HG03060 (cell line): ENCODE data around the gene RNASE8.
"Not testable (repeated sequence)": the region's sequence is repeated elsewhere in the genome, so short reads cannot be mapped to it uniquely, and the experiment has no call there.

Source experiments
- ATAC-seq: cut with Tn5 transposase; IDR thresholded peaks from one replicate; pipeline ENCODE4 v1.9.1; 2021; ENCODE audit warnings: low read depth, moderate number of reproducible peaks; ENCODE audit not compliant: unreplicated experiment

Gene RNASE8

GRCh38 chr14:21057803-21058675, at the start of gene RNASE8:
TSS of gene RNASE8 (plus strand) at chr14:21057822. CDS start at chr14:21057893, 71 bp downstream.
- no peak for ATAC-seq

- not testable (repeated sequence) for ATAC-seq
Observed at GRCh38 chr14:21009721-21010120, 47.9 kb upstream of the RNASE8 start.

- ATAC-seq, result no peak
Observed at GRCh38 chr14:21011136-21011535, 46.5 kb upstream of the RNASE8 start.

- no peak for ATAC-seq
Observed at GRCh38 chr14:21014761-21015190, 42.8 kb upstream of the RNASE8 start.

GRCh38 chr14:21015312-21015711, 42.3 kb upstream of the RNASE8 start:
- no peak for ATAC-seq

- ATAC-seq, result no peak
Observed at GRCh38 chr14:21016413-21017190, 41.0 kb upstream of the RNASE8 start.

GRCh38 chr14:21017528-21018245, 39.9 kb upstream of the RNASE8 start:
- ATAC-seq, result no peak

- no peak for ATAC-seq
Observed at GRCh38 chr14:21018286-21018685, 39.3 kb upstream of the RNASE8 start.

- ATAC-seq, result no peak
Observed at GRCh38 chr14:21018781-21019180, 38.8 kb upstream of the RNASE8 start.

GRCh38 chr14:21019366-21019765, 38.3 kb upstream of the RNASE8 start:
- no peak for ATAC-seq

- ATAC-seq, result no peak
Observed at GRCh38 chr14:21020977-21021545, 36.6 kb upstream of the RNASE8 start.

GRCh38 chr14:21022686-21023085, 34.9 kb upstream of the RNASE8 start:
- no peak for ATAC-seq

- no peak for ATAC-seq
Observed at GRCh38 chr14:21023174-21023573, 34.4 kb upstream of the RNASE8 start.

GRCh38 chr14:21023817-21024584, 33.6 kb upstream of the RNASE8 start:
- ATAC-seq, result no peak

GRCh38 chr14:21024585-21025370, 32.8 kb upstream of the RNASE8 start, which contains the start of gene NDRG2:
TSS of gene NDRG2 (minus strand) at chr14:21025061. CDS start at chr14:21023315, 1,746 bp downstream.
- ATAC-seq, result no peak

- no peak for ATAC-seq
Observed at GRCh38 chr14:21025371-21026273, 32.0 kb upstream of the RNASE8 start.

- ATAC-seq, result no peak
Observed at GRCh38 chr14:21026274-21026987, 31.2 kb upstream of the RNASE8 start.
